ENCODE results near the gene C1orf210.

- no peak for TF ChIP-seq YY1 (IDR thresholded peaks at IDR 0.05; ENCODE audit: insufficient read depth, insufficient read length)
- TF ChIP-seq ZNF274 (IDR thresholded peaks at IDR 0.05; ENCODE audit: low read depth, low read length): no peak
Observed at GRCh38 chr1:43266881-43267280, 18.5 kb downstream of the C1orf210 start.

All from NT2/D1 (cell line).